HCT116 (cell line): Measurements from ENCODE around the gene UPK3B. TPM values are rescaled to one million over a fixed set of nuclear protein-coding genes. Genes with fewer than 3 reads are reported as not detected.
"Not testable (repeated sequence)": the region's sequence is repeated elsewhere in the genome, so short reads cannot be mapped to it uniquely, and the experiment has no call there.

ENCODE experiments used
- ATAC-seq: fragments of 200-7000 bp; cut with Tn5 transposase; 2 replicates; pipeline ENCODE4 v1.9.1; 2020; ENCODE audit warnings: mild to moderate bottlenecking, moderate library complexity
- Bru-seq: library from RNA; stranded (reverse); fragments of 400-500 nt; gene quantifications from one replicate; lab custom pipeline; 2021; lab: Mats Ljungman, UMichigan
- BruChase-seq, 2 experiments: library from RNA; stranded (reverse); fragments of 400-500 nt; gene quantifications; one replicate each; lab custom pipeline; 2021; lab: Mats Ljungman, UMichigan
- BruUV-seq: library from RNA; stranded (reverse); fragments of 400-500 nt; replicated peaks from 2 replicates; lab custom pipeline; 2021; lab: Mats Ljungman, UMichigan
- CTCF ChIA-PET: fragments of 300-600 bp; sonication (Branson Sonifier 250); formaldehyde crosslinking; loops from one replicate; lab custom pipeline; 2021; ENCODE audit warnings: antibody characterized with exemption; lab: Charles Lee
- POLR2A ChIA-PET: fragments of 300-600, 350-600 bp; sonication (Branson Sonifier 250); formaldehyde crosslinking; loops from one replicate; lab custom pipeline; 2021; ENCODE audit warnings: antibody characterized with exemption; lab: Charles Lee
- RAD21 ChIA-PET, 2 experiments: fragments of 300-600 bp; sonication (Branson Sonifier 250); formaldehyde crosslinking; loops; one replicate each; lab custom pipeline; 2023; ENCODE audit warnings: low total read pairs in 2 of 2; ENCODE audit not compliant: uncharacterized antibody in 2 of 2, unreplicated experiment in 2 of 2, low non-redundant PET in 1 of 2; lab: Charles Lee
- DNase-seq: peaks from one replicate; pipeline ENCODE4 v3.0.0-alpha.2; 2010; ENCODE audit warnings: low read depth, low spot score
- H2AFZ ChIP-seq: fragments of 200-600 bp; shearing (Covaris generic), sonication (generic); 2 replicates; pipeline ENCODE4 v1.6.1; 2017; ENCODE audit warnings: low read depth, mixed run types, mixed read lengths, antibody characterized with exemption, low read length; ENCODE audit not compliant: poor library complexity, severe bottlenecking
- H3K27ac ChIP-seq: 2 replicates; pipeline ENCODE4 v1.5.1; 2012; ENCODE audit warnings: low read depth, low read length
- H3K27me3 ChIP-seq: fragments of 200-600 bp; sonication (generic); 2 replicates; pipeline ENCODE4 v1.6.1; 2016; ENCODE audit warnings: mixed run types, low read length, mixed read lengths; ENCODE audit not compliant: insufficient read depth
- H3K36me3 ChIP-seq, 2 experiments: fragments of 200-500 bp in 1 of 2; fragments of 200-600 bp in 1 of 2; sonication (Bioruptor generic) in 1 of 2; sonication (generic) in 1 of 2; 2 replicates each; pipeline versions ENCODE4 v1.5.1 to v1.6.1; 2014 to 2016; ENCODE audit warnings: low read length in 2 of 2, inconsistent platforms in 1 of 2, mixed read lengths in 1 of 2, mixed run types in 1 of 2; ENCODE audit not compliant: insufficient read depth in 2 of 2, control insufficient read depth in 1 of 2
- H3K4me1 ChIP-seq, 2 experiments: fragments of 200-600 bp in 1 of 2; sonication (generic) in 1 of 2; 2 replicates each; pipeline versions ENCODE4 v1.5.1 to v1.6.1; 2012 to 2017; ENCODE audit warnings: low read length in 2 of 2, inconsistent platforms in 1 of 2, mild to moderate bottlenecking in 1 of 2, mixed read lengths in 1 of 2, mixed run types in 1 of 2, moderate library complexity in 1 of 2; ENCODE audit not compliant: insufficient read depth in 2 of 2, control insufficient read depth in 1 of 2
- H3K4me2 ChIP-seq: fragments of 200-600 bp; sonication (generic); 2 replicates; pipeline ENCODE4 v1.6.1; 2017; ENCODE audit warnings: mixed run types, low read length, mixed read lengths
- H3K4me3 ChIP-seq, 2 experiments: fragments of 200-600 bp in 1 of 2; sonication (generic) in 1 of 2; replicated peaks in 1 of 2; 2 replicates each; pipeline ENCODE4 v1.5.1; 2011 to 2016; ENCODE audit warnings: low read length in 2 of 2, control low read depth in 1 of 2, low read depth in 1 of 2, mild to moderate bottlenecking in 1 of 2, mixed read lengths in 1 of 2, mixed run types in 1 of 2
- H3K79me2 ChIP-seq: fragments of 200-600 bp; sonication (generic); 2 replicates; pipeline ENCODE4 v1.6.1; 2017; ENCODE audit warnings: mild to moderate bottlenecking, mixed run types, low read length, moderate library complexity, mixed read lengths; ENCODE audit not compliant: insufficient read depth
- H3K9ac ChIP-seq: fragments of 200-600 bp; sonication (generic); 2 replicates; pipeline ENCODE4 v1.6.1; 2016; ENCODE audit warnings: low read length, mixed read lengths
- H3K9me2 ChIP-seq: fragments of 200-600 bp; sonication (generic), shearing (Covaris generic); 2 replicates; pipeline ENCODE4 v1.6.1; 2017; ENCODE audit warnings: mixed run types, mild to moderate bottlenecking, moderate library complexity; ENCODE audit not compliant: insufficient read depth
- H3K9me3 ChIP-seq, 2 experiments: fragments of 200-500 bp in 1 of 2; fragments of 200-600 bp in 1 of 2; sonication (Bioruptor generic) in 1 of 2; sonication (generic) in 1 of 2; 2 replicates each; pipeline ENCODE4 v1.6.1; 2014 to 2017; ENCODE audit warnings: low read length in 2 of 2, mixed read lengths in 2 of 2, inconsistent platforms in 1 of 2, low read depth in 1 of 2, mild to moderate bottlenecking in 1 of 2, mixed run types in 1 of 2, moderate library complexity in 1 of 2; ENCODE audit not compliant: control insufficient read depth in 1 of 2, insufficient read depth in 1 of 2
- H4K20me1 ChIP-seq: fragments of 200-600 bp; sonication (generic), shearing (Covaris generic); 2 replicates; pipeline ENCODE4 v1.6.1; 2017; ENCODE audit warnings: mixed run types, mild to moderate bottlenecking, moderate library complexity; ENCODE audit not compliant: insufficient read depth
- CEBPB ChIP-seq: IDR thresholded peaks from 2 replicates; pipeline ENCODE4 v1.6.1; 2012; ENCODE audit warnings: low read depth
- EGR1 ChIP-seq: IDR thresholded peaks from 2 replicates; pipeline ENCODE4 v1.6.1; 2012; ENCODE audit warnings: low read depth
- EZH2 ChIP-seq: fragments of 200-600 bp; sonication (generic); IDR thresholded peaks from 2 replicates; pipeline ENCODE4 v1.6.1; 2017; ENCODE audit warnings: antibody characterized with exemption, mixed run types
- FOSL1 ChIP-seq: IDR thresholded peaks from 2 replicates; pipeline ENCODE4 v1.6.1; 2012; ENCODE audit warnings: low read depth
- JUND ChIP-seq: IDR thresholded peaks from 2 replicates; pipeline ENCODE4 v1.6.1; 2012
- POLR2A ChIP-seq: IDR thresholded peaks from 2 replicates; pipeline ENCODE4 v1.7.0; 2011; ENCODE audit warnings: borderline replicate concordance; ENCODE audit not compliant: insufficient read depth, insufficient read length; ENCODE audit errors: extremely low read depth
- RAD21 ChIP-seq: IDR thresholded peaks from 2 replicates; pipeline ENCODE4 v1.6.1; 2012; ENCODE audit warnings: low read depth, mild to moderate bottlenecking
- SIN3A ChIP-seq: IDR thresholded peaks from 2 replicates; pipeline ENCODE4 v1.6.1; 2012; ENCODE audit warnings: low read depth
- ZBTB33 ChIP-seq: IDR thresholded peaks from 2 replicates; pipeline ENCODE4 v1.6.1; 2011; ENCODE audit warnings: mild to moderate bottlenecking, low read length, moderate library complexity; ENCODE audit not compliant: insufficient replicate concordance; ENCODE audit errors: extremely low read depth
- ZFX ChIP-seq: fragments of 450-650 bp; IDR thresholded peaks from 2 replicates; pipeline ENCODE4 v1.6.1; 2017
- ZNF274 ChIP-seq: fragments of 200-500 bp; sonication (Bioruptor generic); IDR thresholded peaks from 2 replicates; pipeline ENCODE4 v1.6.1; 2014; ENCODE audit warnings: mild to moderate bottlenecking, low read depth, low read length, inconsistent platforms
- intact Hi-C: fragments of 100-400 bp; cut with micrococcal nuclease; formaldehyde crosslinking; loops from 2 replicates; pipeline ENCODE4 v1.10.0; 2022
- long read RNA-seq: library from polyadenylated mRNA; unstranded; transcript quantifications from one replicate; pipeline ENCODE4 v2.0.0, GENCODE V29; 2021; ENCODE audit not compliant: unreplicated experiment
- polyA plus RNA-seq: library from polyadenylated mRNA; unstranded; fragments of >200 nt; gene quantifications from 2 replicates; pipeline ENCODE4 v1.2.1, GENCODE V29; 2012; ENCODE audit warnings: missing spikeins
- total RNA-seq: library from RNA; stranded (reverse); gene quantifications from one replicate; pipeline ENCODE4 v1.2.1, GENCODE V29; 2021; ENCODE audit not compliant: unreplicated experiment

UPK3B gene
- total RNA-seq (2.3 TPM), Bru-seq, nascent RNA (percentile 24 among the genes with signal in this experiment), BruChase-seq, experiment 1, labeled RNA remaining after a 6-hour chase (percentile 40 among the genes with signal in this experiment), BruChase-seq, experiment 2, labeled RNA remaining after a 2-hour chase (percentile 27 among the genes with signal in this experiment)
- 1.0 and 1.2 TPM in 2 replicates for polyA plus RNA-seq
- long read RNA-seq, result 0 reads

DNA sequence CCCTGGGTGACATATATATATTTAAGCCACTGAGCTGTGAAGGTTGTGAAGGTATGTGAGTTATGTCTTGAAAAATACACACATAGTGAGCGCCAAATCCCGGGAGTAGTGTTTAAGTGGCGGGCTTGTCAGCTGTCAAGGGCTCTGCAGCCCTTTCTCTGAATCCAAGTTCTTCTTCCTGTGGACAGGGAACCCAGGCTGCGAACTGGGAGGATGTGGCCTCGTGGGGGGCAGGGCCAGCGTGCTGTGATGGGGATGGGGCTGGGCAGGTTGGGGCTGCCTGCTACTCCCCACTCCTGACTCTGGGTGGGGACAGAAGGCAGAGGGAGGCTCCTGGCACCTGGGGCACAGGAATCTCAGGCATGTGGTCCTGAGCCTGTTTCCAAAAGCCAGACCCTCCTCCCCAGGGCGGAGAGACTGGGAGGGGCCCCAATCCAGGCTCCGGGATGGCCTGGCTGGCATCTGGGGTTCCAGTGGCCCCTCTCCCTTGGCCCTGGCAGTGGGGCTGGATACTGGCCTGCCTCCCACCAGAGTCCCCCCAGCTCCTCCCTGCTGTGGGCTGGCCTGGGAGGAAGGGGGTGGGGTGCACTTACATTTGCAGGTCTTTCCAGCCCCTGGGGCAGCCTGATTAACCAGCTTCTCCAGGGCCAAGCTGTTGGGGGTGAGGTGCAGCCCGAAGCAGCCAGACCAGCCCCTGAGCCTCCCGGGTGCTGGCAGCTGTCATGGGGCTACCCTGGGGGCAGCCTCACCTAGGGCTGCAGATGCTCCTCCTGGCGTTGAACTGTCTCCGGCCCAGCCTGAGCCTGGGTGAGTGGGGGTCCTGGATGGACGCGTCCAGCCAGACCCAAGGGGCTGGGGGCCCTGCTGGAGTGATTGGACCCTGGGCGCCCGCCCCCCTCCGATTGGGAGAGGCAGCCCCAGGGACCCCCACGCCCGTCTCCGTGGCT is at the start of gene UPK3B:
TSS of gene UPK3B (plus strand) at position 622 of the 947 bp plus-strand sequence. CDS start at position 723, 101 bp downstream.
- no peak for DNase-seq
- ChIA-PET RAD21 (no interaction called here), CTCF (no interaction called here), POLR2A (no interaction called here)
- no peaks in the 10 kb centered on the region for H3K36me3 ChIP-seq
- H3K79me2 ChIP-seq, result no peaks in the 10 kb centered on the region
- peak within 1 kb of the TSS; percentile 65 for H3K27ac ChIP-seq
- H4K20me1 ChIP-seq, result no peaks in the 10 kb centered on the region
- H3K9me3 ChIP-seq, result no peaks in the 10 kb centered on the region
- H3K27me3 ChIP-seq, result no peaks in the 10 kb centered on the region
- peak within 1 kb of the TSS; percentile 30 for H3K9ac ChIP-seq
- H3K4me1 ChIP-seq, result peaks cover 22 to 27% of the 10 kb centered on the region in 2 experiments
- H3K9me2 ChIP-seq, result no peaks in the 10 kb centered on the region
- no peak for TF ChIP-seq FOSL1
- TF ChIP-seq EZH2, result no peak
- TF ChIP-seq SIN3A, result no peak
- no peak for TF ChIP-seq EGR1
- no peak for TF ChIP-seq ZBTB33
- TF ChIP-seq ZNF274, result no peak
- TF ChIP-seq POLR2A, result no peak
- no peak for TF ChIP-seq JUND
- no peak for TF ChIP-seq ZFX
- TF ChIP-seq RAD21, result no peak
- no peak for TF ChIP-seq CEBPB
- TF ChIP-seq, all 23 proteins: peak for 0
- intact Hi-C loops, result no loop called here
- peak within 1 kb of the TSS in 1 of 2 experiments; percentile 8; a peak in 1 of 4 replicates for H3K4me3 ChIP-seq
- ATAC-seq, result peak; percentile 21
- peak within 1 kb of the TSS; percentile 62 for H3K4me2 ChIP-seq
- no peak within 1 kb of the TSS for H2AFZ ChIP-seq
- BruUV-seq, result no TSS peak

DNA sequence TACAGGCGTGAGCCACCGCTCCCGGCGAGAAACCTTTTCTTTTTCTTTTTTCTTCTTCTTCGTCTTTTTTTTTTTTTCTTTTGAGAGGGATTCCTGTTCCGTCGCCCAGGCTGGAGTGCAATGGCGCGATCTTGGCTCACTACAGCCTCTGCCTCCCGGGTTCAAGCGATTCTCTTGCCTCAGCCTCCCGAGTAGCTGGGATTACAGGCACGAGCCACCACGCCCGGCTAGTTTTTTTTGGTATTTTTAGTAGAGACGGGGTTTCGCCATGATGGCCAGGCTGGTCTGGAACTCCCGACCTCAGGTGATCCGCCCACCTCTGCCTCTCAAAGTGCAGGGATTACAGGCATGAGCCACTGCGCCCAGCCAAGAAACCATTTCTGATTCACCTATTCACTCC is 49.6 kb upstream of the UPK3B start:
- H3K9ac ChIP-seq, RAD21 ChIA-PET, H3K36me3 ChIP-seq, H3K4me1 ChIP-seq, H3K9me3 ChIP-seq, H4K20me1 ChIP-seq, H3K4me2 ChIP-seq, H3K79me2 ChIP-seq, H2AFZ ChIP-seq, H3K27ac ChIP-seq, BruUV-seq, DNase-seq, CTCF ChIA-PET, ATAC-seq, H3K27me3 ChIP-seq, intact Hi-C loops, H3K4me3 ChIP-seq, POLR2A ChIA-PET, H3K9me2 ChIP-seq: not testable (repeated sequence)
